HepG2 (cell line): ENCODE results near the gene JDP2. TPM values are rescaled to one million over a fixed set of nuclear protein-coding genes. Genes with fewer than 3 reads are reported as not detected.

Experiments used
- ATAC-seq: fragments of 200-7000 bp; cut with Tn5 transposase; 3 replicates; pipeline ENCODE4 v1.9.1; 2020; ENCODE audit warnings: mild to moderate bottlenecking, moderate library complexity
- BruUV-seq: library from RNA; stranded (reverse); fragments of 400-500 nt; replicated peaks from 2 replicates; lab custom pipeline; 2021; lab: Mats Ljungman, UMichigan
- CTCF ChIA-PET: fragments of 300-600 bp; formaldehyde crosslinking; extraction: SDS; loops from one replicate; lab custom pipeline; 2021; ENCODE audit warnings: low total read pairs, inconsistent platforms, low intra/inter-chr PET ratio; lab: Yijun Ruan, JAX
- POLR2A ChIA-PET: fragments of 350-600 bp; sonication (Branson Sonifier 250); formaldehyde crosslinking; loops from one replicate; lab custom pipeline; 2020; ENCODE audit warnings: antibody characterized with exemption, inconsistent platforms; lab: Yijun Ruan, JAX
- DNase-seq: peaks from one replicate; pipeline ENCODE4 v3.0.0-alpha.2; 2015; ENCODE audit warnings: low spot score
- FAIRE-seq: peaks from 3 replicates; lab custom pipeline; 2011; peaks lifted over from hg19 to GRCh38; lab: Jason Lieb, UNC
- H2AFZ ChIP-seq: one replicate; pipeline ENCODE4 v1.6.1; 2011; ENCODE audit warnings: low read length, inconsistent platforms
- H3K27ac ChIP-seq: fragments of 300-600 bp; 3 replicates; pipeline ENCODE4 v1.8.0; 2011; ENCODE audit warnings: mixed run types, mild to moderate bottlenecking, mixed read lengths, low read length, inconsistent platforms; ENCODE audit not compliant: insufficient read depth; ENCODE audit errors: extremely low read length
- H3K27me3 ChIP-seq, 2 experiments: fragments of 200-600 bp in 1 of 2; 2 replicates in 1 of 2; 3 replicates in 1 of 2; pipeline versions ENCODE4 v1.6.0 to v1.8.0; 2011; ENCODE audit warnings: low read length in 2 of 2, mild to moderate bottlenecking in 2 of 2, moderate library complexity in 2 of 2, inconsistent platforms in 1 of 2; ENCODE audit not compliant: insufficient read depth in 2 of 2, control insufficient read depth in 1 of 2
- H3K36me3 ChIP-seq, 2 experiments: fragments of 200-600 bp in 1 of 2; replicated peaks in 1 of 2; 2 replicates in 1 of 2; 3 replicates in 1 of 2; pipeline versions ENCODE4 v1.5.1 to v1.8.0; 2011; ENCODE audit warnings: low read length in 2 of 2, inconsistent platforms in 1 of 2; ENCODE audit not compliant: insufficient read depth in 2 of 2, control insufficient read depth in 1 of 2
- H3K4me1 ChIP-seq: 2 replicates; pipeline ENCODE4 v1.5.1; 2012; ENCODE audit warnings: low read length, inconsistent platforms; ENCODE audit not compliant: insufficient read depth
- H3K4me2 ChIP-seq: 2 replicates; pipeline ENCODE4 v1.6.0; 2011; ENCODE audit warnings: low read depth, low read length, inconsistent platforms
- H3K4me3 ChIP-seq, 3 experiments: fragments of 200-600 bp in 1 of 3; sonication (generic), shearing (Covaris generic) in 1 of 3; replicated peaks in 1 of 3; 2 replicates each; pipeline ENCODE4 v1.5.1; 2011 to 2016; ENCODE audit warnings: low read length in 3 of 3, inconsistent platforms in 2 of 3, low read depth in 2 of 3, mild to moderate bottlenecking in 2 of 3, control low read depth in 1 of 3, mixed read lengths in 1 of 3; ENCODE audit not compliant: insufficient read depth in 1 of 3
- H3K79me2 ChIP-seq: one replicate; pipeline ENCODE4 v1.6.1; 2011; ENCODE audit warnings: low read length, inconsistent platforms; ENCODE audit not compliant: insufficient read depth
- H3K9ac ChIP-seq: 2 replicates; pipeline ENCODE4 v1.6.0; 2011; ENCODE audit warnings: mild to moderate bottlenecking, low read depth, low read length, inconsistent platforms; ENCODE audit not compliant: insufficient read depth
- H3K9me3 ChIP-seq: 2 replicates; pipeline ENCODE4 v1.5.1; 2012; ENCODE audit warnings: mild to moderate bottlenecking, low read length
- H4K20me1 ChIP-seq: 2 replicates; pipeline ENCODE4 v1.6.0; 2011; ENCODE audit warnings: inconsistent platforms, mild to moderate bottlenecking, low read length, moderate library complexity; ENCODE audit not compliant: insufficient read depth
- RBAK ChIP-seq: sonication (generic); formaldehyde crosslinking; IDR thresholded peaks from 2 replicates; pipeline ENCODE4 v1.5.1; 2020; ENCODE audit warnings: mild to moderate bottlenecking, missing genetic modification reagents
- ZNF12 ChIP-seq: sonication (generic); formaldehyde crosslinking; IDR thresholded peaks from 2 replicates; pipeline ENCODE4 v1.5.0; 2020; ENCODE audit warnings: missing genetic modification reagents
- ZNF432 ChIP-seq: sonication (generic); formaldehyde crosslinking; IDR thresholded peaks from 2 replicates; pipeline ENCODE4 v1.5.0; 2020; ENCODE audit warnings: missing genetic modification reagents, mild to moderate bottlenecking, borderline replicate concordance
- ZNF569 ChIP-seq: sonication (generic); formaldehyde crosslinking; IDR thresholded peaks from 2 replicates; pipeline ENCODE4 v1.5.0; 2020; ENCODE audit warnings: mild to moderate bottlenecking, missing genetic modification reagents, moderate library complexity, borderline replicate concordance
- WGBS: methylation state at CpG from one replicate; pipeline ENCODE4 v1.1.6; 2017; ENCODE audit warnings: low lambda C conversion rate; 5-methylcytosine and 5-hydroxymethylcytosine counted together
- in situ Hi-C: cut with HindIII; loops from 2 replicates; pipeline ENCODE4 v1.10.0; 2017; ENCODE audit warnings: low pct_unique_long_range_greater_than_20kb; ENCODE audit not compliant: extremely low pct_ligation_motif_present
- intact Hi-C: fragments of 100-400 bp; cut with micrococcal nuclease; formaldehyde crosslinking; loops from one replicate; pipeline ENCODE4 v1.10.0; 2022; ENCODE audit not compliant: unreplicated experiment
- polyA plus RNA-seq, 8 experiments: library from polyadenylated mRNA; depleted of rRNA in 3 of 8; stranded (reverse) in 7 of 8; unstranded in 1 of 8; fragments of >200 nt; fragmentation: Illumina TruSeq in 4 of 8; extraction: Trizol in 4 of 8; gene quantifications; 2 replicates each; pipeline versions ENCODE4 v1.2.1 to v1.2.3, GENCODE V29; 2011 to 2016; ENCODE audit warnings: low read depth in 4 of 8, missing spikeins in 1 of 8, mixed read lengths in 1 of 8; ENCODE audit not compliant: insufficient read depth in 1 of 8
- total RNA-seq, 5 experiments: library from RNA; depleted of rRNA; stranded (reverse); fragments of >200 nt; fragmentation: Illumina TruSeq; extraction: Trizol; gene quantifications; 2 replicates each; pipeline ENCODE4 v1.2.3, GENCODE V29; 2016; ENCODE audit warnings: low read depth in 1 of 5
- TF ChIP-seq, protein P1 (sequence below): sonication (generic); formaldehyde crosslinking; IDR thresholded peaks from 2 replicates; pipeline ENCODE4 v1.4.0; 2020; ENCODE audit warnings: mild to moderate bottlenecking, missing genetic modification reagents
- TF ChIP-seq, protein P2 (sequence below): sonication (generic); formaldehyde crosslinking; IDR thresholded peaks from 2 replicates; pipeline ENCODE4 v1.8.1; 2022; ENCODE audit warnings: low read depth, mild to moderate bottlenecking, missing genetic modification reagents

Gene JDP2
- total and polyA plus RNA-seq, 2 of the 13 experiments (the other 11 are each of a cell fraction or from before 2014, with no cell fraction given), result 8.0 to 8.9 TPM

DNA sequence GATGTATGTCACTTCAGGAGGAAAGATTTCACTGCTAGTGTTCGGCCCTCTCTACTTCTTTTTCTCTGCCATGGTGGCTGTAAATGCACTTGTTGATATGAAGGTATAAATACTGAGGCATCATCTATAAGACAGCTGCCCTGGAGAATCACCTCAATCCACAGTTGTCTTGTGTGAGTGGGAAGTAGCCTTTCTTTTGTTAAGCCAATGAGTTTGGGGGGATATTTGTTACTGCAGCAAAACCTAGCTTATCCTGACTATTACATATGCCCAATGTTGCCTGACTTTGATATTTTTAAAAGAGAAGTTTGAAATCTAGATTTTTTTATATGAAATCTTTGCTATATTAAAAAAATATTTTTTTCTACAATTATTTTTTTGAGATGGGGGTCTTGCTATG lies 3.3 kb upstream of the JDP2 start:
- H3K9ac ChIP-seq, result no peak overlapping the region
- peaks cover 0 to 5% of the 10 kb centered on the region in 2 experiments; a peak in 2 of 5 replicates for H3K27me3 ChIP-seq
- no peak overlapping the region for H3K4me2 ChIP-seq
- H3K79me2 ChIP-seq, result peaks cover under 1% of the 10 kb centered on the region
- ChIA-PET CTCF (no interaction called here), POLR2A (no interaction called here)
- intact Hi-C loops, result no loop called here
- peaks cover 29% of the 10 kb centered on the region for H3K4me1 ChIP-seq
- TF ChIP-seq ZNF432 (CRISPR knock-in tag) (no peak), RBAK (peak; percentile 60; the same call in 1 of the 2 replicates), ZNF12 (peak; percentile 99), ZNF569 (no peak)
- TF ChIP-seq, protein P1, sequence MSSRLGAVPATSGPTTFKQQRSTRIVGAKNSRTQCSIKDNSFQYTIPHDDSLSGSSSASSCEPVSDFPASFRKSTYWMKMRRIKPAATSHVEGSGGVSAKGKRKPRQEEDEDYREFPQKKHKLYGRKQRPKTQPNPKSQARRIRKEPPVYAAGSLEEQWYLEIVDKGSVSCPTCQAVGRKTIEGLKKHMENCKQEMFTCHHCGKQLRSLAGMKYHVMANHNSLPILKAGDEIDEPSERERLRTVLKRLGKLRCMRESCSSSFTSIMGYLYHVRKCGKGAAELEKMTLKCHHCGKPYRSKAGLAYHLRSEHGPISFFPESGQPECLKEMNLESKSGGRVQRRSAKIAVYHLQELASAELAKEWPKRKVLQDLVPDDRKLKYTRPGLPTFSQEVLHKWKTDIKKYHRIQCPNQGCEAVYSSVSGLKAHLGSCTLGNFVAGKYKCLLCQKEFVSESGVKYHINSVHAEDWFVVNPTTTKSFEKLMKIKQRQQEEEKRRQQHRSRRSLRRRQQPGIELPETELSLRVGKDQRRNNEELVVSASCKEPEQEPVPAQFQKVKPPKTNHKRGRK (CRISPR knock-in tag), result no peak
- TF ChIP-seq, protein P2, sequence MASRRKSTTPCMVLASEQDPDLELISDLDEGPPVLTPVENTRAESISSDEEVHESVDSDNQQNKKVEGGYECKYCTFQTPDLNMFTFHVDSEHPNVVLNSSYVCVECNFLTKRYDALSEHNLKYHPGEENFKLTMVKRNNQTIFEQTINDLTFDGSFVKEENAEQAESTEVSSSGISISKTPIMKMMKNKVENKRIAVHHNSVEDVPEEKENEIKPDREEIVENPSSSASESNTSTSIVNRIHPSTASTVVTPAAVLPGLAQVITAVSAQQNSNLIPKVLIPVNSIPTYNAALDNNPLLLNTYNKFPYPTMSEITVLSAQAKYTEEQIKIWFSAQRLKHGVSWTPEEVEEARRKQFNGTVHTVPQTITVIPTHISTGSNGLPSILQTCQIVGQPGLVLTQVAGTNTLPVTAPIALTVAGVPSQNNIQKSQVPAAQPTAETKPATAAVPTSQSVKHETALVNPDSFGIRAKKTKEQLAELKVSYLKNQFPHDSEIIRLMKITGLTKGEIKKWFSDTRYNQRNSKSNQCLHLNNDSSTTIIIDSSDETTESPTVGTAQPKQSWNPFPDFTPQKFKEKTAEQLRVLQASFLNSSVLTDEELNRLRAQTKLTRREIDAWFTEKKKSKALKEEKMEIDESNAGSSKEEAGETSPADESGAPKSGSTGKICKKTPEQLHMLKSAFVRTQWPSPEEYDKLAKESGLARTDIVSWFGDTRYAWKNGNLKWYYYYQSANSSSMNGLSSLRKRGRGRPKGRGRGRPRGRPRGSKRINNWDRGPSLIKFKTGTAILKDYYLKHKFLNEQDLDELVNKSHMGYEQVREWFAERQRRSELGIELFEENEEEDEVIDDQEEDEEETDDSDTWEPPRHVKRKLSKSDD, result no peak
- no peaks in the 10 kb centered on the region for H3K36me3 ChIP-seq
- in situ Hi-C loops, result no loop called here
- ATAC-seq (no peak), FAIRE-seq (no peak), DNase-seq (no peak)
- no peaks in the 10 kb centered on the region for H3K9me3 ChIP-seq
- H3K27ac ChIP-seq, result no peak overlapping the region
- no peak overlapping the region for H3K4me3 ChIP-seq
- H4K20me1 ChIP-seq, result peaks cover 3% of the 10 kb centered on the region; the same call in 1 of the 2 replicates
- 85% methylated on average over 1 of the region's 1 CpG for WGBS
- BruUV-seq, result no TSS peak
- no peak overlapping the region for H2AFZ ChIP-seq
